Lower lobe of right lung (tissue), 2 donors: ENCODE results near the gene ZKSCAN4. TPM values are rescaled to one million over a fixed set of nuclear protein-coding genes. Genes with fewer than 3 reads are reported as not detected.

Experiments
- ATAC-seq, 2 donors: fragments of 200-7000 bp; cut with Tn5 transposase; one replicate each; pipeline ENCODE4 v1.9.1; 2020 to 2022; ENCODE audit warnings: mild to moderate bottlenecking in 2 of 2, moderate library complexity in 2 of 2
- DNase-seq: peaks from one replicate; pipeline ENCODE4 v3.0.0-alpha.2; 2020
- H3K27ac ChIP-seq: fragments of 200-600 bp; one replicate; pipeline ENCODE4 v1.8.0; 2022
- H3K27me3 ChIP-seq: fragments of 200-600 bp; one replicate; pipeline ENCODE4 v1.8.0; 2022; ENCODE audit warnings: low read depth
- H3K36me3 ChIP-seq: fragments of 200-600 bp; one replicate; pipeline ENCODE4 v1.8.0; 2022; ENCODE audit warnings: mild to moderate bottlenecking
- H3K4me1 ChIP-seq: fragments of 200-600 bp; one replicate; pipeline ENCODE4 v1.8.0; 2022
- H3K4me3 ChIP-seq: fragments of 200-600 bp; one replicate; pipeline ENCODE4 v1.8.0; 2022; ENCODE audit warnings: mild to moderate bottlenecking
- H3K9me3 ChIP-seq: fragments of 200-600 bp; one replicate; pipeline ENCODE4 v1.8.0; 2022
- CTCF ChIP-seq: fragments of 200-600 bp; IDR thresholded peaks from one replicate; pipeline ENCODE4 v1.8.0; 2022; ENCODE audit warnings: antibody characterized with exemption, mild to moderate bottlenecking
- intact Hi-C: fragments of 100-400 bp; cut with DNase I; formaldehyde crosslinking; loops from one replicate; pipeline ENCODE4 v1.11.0; 2022
- total RNA-seq: library from RNA; stranded (reverse); fragmentation: NEBNext Ultra II Directional; extraction: Animal tissue kit (Norgen Biotek cat#: 25700); gene quantifications from one replicate; pipeline ENCODE4 v1.2.1, GENCODE V29; 2021
- donor health status: DM: no; HTN: yes; CAD: no; lungs with severe emphysema.

ZKSCAN4 gene
- total RNA-seq, 1 donor from 2014 or later, result 6.2 TPM

DNA sequence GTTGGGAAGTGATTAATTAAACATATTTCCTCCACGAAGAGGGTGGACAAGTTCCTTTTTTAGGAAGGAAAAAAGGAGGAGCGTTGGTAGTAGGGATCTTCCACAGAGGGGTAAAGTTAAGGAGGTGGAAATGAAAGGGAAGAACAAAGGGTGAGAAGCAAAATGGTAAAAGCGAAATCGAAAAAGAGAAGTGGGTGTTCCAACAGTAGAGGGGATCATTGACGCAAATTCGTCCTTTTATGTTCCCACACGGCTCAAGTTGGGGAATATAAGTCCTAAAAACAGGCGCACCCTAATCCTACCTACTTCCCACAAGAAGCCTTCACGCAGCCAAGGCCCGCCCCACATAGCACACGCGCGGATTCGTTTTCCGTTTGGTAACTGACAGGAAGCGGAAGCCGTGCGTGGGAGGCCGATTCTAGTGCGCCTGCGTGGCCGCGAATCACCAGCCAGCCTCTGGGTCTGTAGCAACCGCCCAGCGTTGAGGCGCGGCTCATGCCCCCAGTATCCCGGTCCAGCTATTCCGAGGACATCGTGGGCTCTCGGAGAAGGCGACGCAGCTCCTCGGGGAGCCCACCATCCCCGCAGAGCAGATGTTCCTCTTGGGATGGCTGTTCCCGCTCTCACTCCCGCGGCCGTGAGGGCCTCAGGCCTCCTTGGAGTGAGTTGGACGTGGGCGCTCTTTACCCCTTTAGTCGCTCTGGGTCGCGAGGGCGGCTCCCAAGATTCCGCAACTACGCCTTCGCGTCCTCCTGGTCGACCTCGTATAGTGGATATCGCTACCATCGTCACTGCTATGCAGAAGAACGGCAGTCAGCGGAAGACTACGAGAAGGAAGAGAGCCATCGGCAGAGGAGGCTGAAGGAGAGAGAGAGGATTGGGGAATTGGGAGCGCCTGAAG lies 7.1 kb upstream of the ZKSCAN4 start, which contains the start of gene NKAPL:
NKAPL (plus strand) TSS at position 421 of the 901 bp plus-strand sequence; CDS start at position 496, 75 bp downstream.
- no peaks in the 10 kb centered on the region for H3K9me3 ChIP-seq
- peak; percentile 84 to 88 for ATAC-seq
- H3K4me1 ChIP-seq, result no peaks in the 10 kb centered on the region
- no peaks in the 10 kb centered on the region for H3K36me3 ChIP-seq
- peak within 1 kb of the TSS; percentile 54 for H3K4me3 ChIP-seq
- intact Hi-C loops, result no loop called here
- peaks cover 4% of the 10 kb centered on the region for H3K27me3 ChIP-seq
- no peak for TF ChIP-seq CTCF
- peak within 1 kb of the TSS; percentile 15 for H3K27ac ChIP-seq
- DNase-seq, result peak; percentile 90

GRCh38 chr6:28257042-28257441 lies 5.0 kb upstream of the ZKSCAN4 start:
- Histone ChIP-seq H3K4me3 (no peak overlapping the region), H3K4me1 (peaks cover 11% of the 10 kb centered on the region), H3K9me3 (no peaks in the 10 kb centered on the region), H3K27me3 (peaks cover 4% of the 10 kb centered on the region), H3K36me3 (no peaks in the 10 kb centered on the region), H3K27ac (no peak overlapping the region)
- no peak for TF ChIP-seq CTCF
- no peak for DNase-seq
- intact Hi-C loops, result no loop called here
- no peak for ATAC-seq

- DNase-seq, result no peak
- H3K36me3 ChIP-seq, result peaks cover 1% of the 10 kb centered on the region
- no peak for ATAC-seq
- no peak overlapping the region for H3K4me3 ChIP-seq
- H3K4me1 ChIP-seq, result peaks cover 24% of the 10 kb centered on the region
- H3K9me3 ChIP-seq, result no peaks in the 10 kb centered on the region
- intact Hi-C loops, result no loop called here
- H3K27me3 ChIP-seq, result peaks cover 4% of the 10 kb centered on the region
- H3K27ac ChIP-seq, result no peak overlapping the region
- no peak for TF ChIP-seq CTCF
Measured at GRCh38 chr6:28254121-28254519, 2.1 kb upstream of the ZKSCAN4 start.

GRCh38 chr6:28251661-28252008 lies 434 bp downstream of the ZKSCAN4 start:
- peak; percentile 52 for DNase-seq
- peak overlapping the region; percentile 94 for H3K4me3 ChIP-seq
- peaks cover 25% of the 10 kb centered on the region for H3K36me3 ChIP-seq
- peaks cover 4% of the 10 kb centered on the region for H3K27me3 ChIP-seq
- H3K27ac ChIP-seq, result peak overlapping the region; percentile 62
- peaks cover 24% of the 10 kb centered on the region for H3K4me1 ChIP-seq
- peak; percentile 40 to 63 for ATAC-seq
- no peak for TF ChIP-seq CTCF
- no peaks in the 10 kb centered on the region for H3K9me3 ChIP-seq
- intact Hi-C loops, result no loop called here

DNA sequence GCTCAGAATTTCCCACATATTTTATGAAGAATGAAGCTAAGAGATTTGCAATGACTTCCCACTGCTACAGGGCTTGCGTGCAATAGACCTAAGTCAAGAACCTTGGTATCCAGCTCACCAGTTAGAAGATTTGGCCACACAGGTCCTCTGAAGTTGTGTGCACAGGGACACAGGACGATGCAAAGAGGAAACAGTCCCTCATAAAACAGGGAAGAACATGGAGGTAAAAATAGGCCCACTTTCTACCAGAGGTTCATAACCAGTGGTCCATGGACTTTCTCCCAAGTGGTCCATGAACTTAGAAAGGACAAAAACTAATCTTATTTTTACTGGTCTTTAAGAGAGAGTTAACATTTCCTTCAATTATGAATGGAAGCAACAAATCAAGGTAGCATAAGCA lies 1.3 kb downstream of the ZKSCAN4 start:
- Histone ChIP-seq H3K27ac (no peak overlapping the region), H3K4me3 (peak overlapping the region; percentile 94), H3K4me1 (peaks cover 24% of the 10 kb centered on the region), H3K9me3 (no peaks in the 10 kb centered on the region), H3K36me3 (peaks cover 34% of the 10 kb centered on the region), H3K27me3 (no peaks in the 10 kb centered on the region)
- intact Hi-C loops, result no loop called here
- ATAC-seq (no peak), DNase-seq (no peak)
- no peak for TF ChIP-seq CTCF
